Forelimb muscle (tissue), 1 donor: ENCODE results near the gene COMT. TPM values are rescaled to one million over a fixed set of nuclear protein-coding genes. Genes with fewer than 3 reads are reported as not detected.
"Not testable (repeated sequence)": the region's sequence is repeated elsewhere in the genome, so short reads cannot be mapped to it uniquely, and the experiment has no call there.

ENCODE experiments used
- DNase-seq: peaks from one replicate; pipeline ENCODE4 v3.0.0-alpha.2; 2013; ENCODE audit warnings: low read depth
- polyA plus RNA-seq: library from polyadenylated mRNA; unstranded; fragments of 120-200 nt; gene quantifications from one replicate; pipeline ENCODE4 v1.2.1, GENCODE V29; 2013; ENCODE audit not compliant: insufficient read length

Gene COMT
- polyA plus RNA-seq, 1 donor: 90.1 TPM

DNA sequence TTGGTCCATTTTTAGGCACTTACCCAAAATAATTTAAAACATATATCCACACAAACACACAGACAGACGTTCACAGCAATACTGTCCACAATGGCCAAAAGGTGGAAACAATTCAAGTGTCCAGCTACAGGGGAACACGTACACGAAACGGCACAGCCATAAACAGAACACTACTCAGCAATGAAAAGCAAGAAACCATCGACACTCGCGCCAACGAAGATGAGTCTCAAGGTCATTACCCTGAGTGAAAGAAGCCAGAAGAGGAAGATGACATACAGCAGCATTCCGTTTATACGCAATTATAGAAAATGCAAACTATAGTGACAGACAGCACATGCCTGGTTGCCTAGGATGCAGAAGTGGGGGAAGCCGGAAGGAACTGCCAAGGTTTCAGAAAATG lies 13.4 kb upstream of the COMT start:
- no peak for DNase-seq

DNA sequence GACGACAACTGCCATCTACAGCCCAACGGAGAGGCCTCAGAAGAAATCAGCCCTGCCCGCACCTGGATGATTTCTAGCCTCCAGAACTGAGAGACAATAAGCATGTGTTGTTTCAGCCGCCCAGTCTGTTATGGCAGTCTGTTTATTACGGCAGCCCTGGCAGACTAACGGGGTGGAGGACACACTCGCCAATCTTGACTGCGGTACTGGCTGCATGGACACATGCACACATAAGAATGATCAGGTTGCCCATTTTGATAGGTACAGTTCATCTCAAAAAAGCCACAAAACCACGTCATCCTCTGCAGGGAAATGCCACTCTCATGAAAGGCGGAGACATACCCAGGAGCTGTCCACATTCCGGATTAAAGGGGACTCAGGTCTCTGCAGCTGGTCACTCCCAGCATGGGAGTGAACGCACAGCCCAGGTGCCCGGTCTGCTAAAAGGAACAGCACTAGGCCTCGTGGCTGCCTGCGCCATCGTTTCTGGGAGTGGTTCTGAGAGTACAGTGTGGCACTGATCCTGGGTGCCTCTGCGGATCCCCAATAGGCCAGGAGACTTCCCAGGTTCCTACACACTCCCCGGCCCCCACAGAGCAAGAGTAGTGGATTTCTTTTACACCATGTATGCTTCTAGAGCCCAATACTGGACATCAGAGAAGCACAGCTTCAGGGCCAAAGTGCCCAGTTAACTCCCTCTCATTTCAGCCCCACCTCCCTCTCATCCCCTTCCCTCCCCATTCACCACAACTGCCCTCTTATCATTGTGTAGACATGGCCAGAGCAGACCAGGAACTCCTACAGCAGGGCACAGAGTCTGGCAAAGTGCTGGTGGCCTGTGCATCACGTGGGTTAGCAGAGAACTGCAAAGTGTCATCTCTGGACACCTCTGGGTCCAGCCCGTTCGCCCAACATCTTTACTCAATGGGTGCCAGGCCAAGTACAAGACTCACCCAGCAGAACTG lies 11.7 kb upstream of the COMT start:
- DNase-seq: no peak

DNA sequence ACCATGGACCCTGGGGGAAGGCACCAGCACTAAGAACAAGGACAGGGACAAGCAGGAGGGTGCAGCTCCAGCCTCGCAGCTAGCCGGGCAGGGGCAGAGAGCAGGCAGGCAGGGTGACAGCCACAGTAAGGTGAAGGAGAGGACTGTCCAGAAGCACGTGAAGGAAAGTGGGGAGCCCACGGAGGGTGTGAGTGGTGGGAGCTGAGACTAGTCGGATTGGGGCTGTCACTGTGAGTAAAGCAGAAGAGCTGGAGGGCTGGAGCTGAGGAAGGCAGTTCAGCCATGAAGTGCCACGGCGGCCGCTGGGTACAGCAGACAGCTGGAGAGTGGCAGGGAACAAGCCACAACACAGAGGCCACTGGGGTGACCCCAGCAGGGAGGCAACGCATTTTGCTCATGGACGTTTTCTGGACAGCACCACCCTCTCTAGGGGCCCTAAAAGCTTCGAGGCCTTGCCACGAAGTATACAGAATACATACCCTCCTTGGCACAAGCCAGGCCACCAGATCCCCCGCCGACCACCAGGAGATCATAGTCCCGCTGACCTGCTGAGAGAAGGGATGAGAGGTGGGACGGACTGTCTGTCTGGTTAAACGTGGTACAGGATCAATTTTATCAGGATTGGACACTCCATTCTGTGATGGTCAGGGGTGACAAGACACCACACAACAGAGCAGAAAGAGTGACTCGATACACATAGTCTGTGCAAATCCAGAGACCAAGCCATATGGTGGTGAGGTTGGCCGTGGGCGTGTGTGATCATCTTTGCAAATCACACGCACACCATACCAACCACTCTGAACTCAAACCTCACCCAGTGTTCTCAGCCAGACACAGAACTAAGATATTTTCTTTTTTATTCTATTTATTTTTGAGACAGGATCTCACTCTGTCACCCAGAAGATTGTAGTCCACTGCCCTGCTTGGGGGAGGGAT lies 10.8 kb upstream of the COMT start:
- no peak for DNase-seq

DNA sequence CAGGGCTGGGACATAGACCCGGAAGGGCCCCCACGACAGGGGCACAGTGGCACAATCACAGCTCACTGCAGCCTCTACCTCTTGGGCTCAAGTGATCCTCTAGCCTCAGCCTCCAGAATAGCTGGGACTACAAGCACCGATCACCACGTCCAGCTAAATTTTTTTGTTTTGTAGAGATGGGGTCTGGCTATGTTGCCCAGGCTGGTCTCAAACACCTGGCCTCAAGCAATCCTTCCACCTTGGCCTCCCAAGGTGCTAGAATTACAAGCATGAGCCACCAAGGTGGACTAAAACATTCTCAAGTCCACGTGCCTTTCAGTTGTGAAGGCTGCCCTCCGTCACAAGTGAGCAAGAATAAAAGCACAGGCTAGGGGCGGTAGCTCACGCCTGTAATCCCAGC lies 10.1 kb upstream of the COMT start:
- no peak for DNase-seq

DNA sequence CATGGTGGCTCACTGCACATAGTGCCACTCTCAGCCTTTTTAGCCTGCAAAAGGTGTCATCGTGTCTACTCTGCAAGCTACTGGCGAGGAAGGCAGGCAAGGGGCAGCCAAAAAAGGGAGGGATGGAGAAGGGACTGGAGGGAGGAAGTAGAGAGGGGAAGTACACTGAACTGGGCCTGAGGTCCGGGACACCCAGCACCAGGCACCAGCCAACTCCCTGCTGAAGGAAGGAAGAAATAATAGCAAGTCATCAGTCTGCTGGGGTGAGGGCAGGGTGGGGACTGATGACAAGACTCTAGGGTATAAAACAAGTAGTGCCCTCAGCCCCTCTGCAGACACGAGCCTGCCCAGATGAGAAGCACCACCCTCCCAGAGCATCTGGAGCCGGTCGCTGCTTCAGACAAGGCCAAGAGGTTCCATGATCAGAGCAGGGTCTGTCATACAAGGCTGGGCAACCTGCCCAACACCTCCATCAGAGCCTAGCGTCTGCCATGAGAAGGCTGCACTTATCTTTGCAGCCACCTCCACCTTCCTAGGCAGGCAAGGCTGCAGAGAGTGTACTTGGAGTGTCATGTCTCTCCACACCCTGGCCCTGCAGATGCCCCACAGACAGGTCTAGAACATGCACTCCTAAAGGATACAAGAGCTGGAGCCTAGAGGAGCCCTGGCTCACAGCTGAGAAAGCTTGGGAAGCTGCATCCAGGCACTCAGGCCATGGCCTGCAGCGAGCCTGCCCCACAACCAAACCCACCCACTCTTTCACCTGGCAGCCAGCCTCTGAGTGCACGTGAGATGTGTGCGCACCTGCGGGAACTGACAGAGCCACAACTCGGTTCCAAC lies 9.0 kb upstream of the COMT start:
- DNase-seq: no peak

DNA sequence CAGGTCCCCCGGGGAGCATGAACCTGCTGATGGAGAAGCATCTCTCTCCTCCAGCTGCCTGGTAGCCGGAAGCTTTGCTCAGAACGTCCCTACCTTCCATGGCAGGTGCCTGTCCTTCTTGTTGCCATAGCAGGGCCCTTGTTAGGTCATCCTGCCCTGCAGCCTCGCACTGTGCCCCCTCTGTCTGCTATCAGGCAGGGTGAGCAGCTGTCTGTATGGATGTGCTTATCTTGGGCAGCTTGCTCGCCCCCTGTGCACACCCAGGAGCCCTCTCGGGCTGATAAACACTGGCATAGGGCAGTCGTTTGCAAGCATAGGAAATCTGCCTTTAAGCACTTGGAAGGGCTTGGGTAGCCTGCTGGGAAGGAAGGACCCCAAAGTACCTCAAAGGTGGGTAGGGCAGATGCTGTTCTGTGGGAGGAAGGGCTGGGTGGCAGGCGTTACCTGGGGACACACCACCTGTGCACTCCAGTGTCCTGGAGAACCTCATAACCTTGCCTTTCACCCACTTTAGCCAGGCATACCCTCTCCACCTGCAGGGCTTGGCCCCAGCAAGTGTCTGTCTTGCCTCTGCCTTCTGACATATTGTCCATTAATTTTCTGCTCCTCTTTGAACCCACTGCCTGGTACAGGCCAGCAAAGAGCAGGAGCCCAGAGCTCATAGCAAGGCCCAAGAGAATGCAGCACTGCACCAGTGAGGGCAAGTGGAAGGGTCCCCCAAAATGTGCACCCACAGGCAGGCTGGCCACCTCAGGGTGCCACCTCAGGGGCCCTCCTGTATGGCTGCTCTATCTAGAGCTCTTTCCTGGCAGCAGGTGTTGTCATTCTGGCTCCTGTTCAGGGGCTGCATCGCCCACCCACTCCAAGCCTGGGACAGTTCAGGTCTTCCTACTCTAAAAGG lies 8.0 kb upstream of the COMT start:
- no peak for DNase-seq

DNA sequence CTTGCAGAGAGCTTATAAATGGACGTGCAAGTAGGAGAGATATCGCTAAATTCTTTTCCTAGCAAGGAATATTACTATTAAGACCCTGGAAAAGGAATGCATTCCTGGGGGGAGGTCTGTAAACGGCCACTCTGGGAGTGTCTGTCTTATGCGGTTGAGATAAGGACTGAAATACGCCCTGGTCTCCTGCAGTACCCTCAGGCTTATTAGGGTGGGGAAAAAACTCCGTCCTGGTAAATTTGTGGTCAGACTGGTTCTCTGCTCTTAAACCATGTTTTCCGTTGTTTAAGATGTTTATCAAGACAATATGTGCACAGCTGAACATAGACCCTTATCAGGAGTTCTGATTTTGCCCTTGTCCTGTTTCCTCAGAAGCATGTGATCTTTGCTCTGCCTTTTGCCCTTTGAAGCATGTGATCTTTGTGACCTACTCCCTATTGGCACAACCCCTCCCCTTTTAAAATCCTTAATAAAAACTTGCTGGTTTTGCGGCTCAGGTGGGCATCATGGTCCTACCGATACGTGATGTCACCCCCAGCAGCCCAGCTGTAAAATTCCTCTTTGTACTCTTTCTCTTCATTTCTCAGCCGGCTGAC lies 6.4 kb upstream of the COMT start:
- DNase-seq: not testable (repeated sequence)

DNA sequence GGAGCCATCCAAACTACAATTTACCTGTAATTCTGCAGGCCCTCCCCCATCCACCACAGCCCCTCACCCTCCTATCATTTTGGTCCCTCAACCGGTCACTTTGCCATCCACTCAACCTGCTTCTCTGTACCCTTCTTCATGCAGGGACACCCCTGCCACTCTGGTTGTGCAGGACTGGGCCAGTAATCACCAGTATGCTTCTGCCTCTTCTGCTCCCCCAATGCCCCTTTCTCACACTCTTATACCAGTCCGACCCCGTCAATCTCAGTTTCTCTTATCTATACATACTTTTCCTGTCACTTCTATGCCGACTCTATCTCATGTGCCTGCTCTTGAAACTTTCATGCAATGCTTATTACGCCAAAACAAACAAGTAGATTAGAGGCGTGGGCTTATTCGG lies 5.1 kb upstream of the COMT start:
- no peak for DNase-seq

DNA sequence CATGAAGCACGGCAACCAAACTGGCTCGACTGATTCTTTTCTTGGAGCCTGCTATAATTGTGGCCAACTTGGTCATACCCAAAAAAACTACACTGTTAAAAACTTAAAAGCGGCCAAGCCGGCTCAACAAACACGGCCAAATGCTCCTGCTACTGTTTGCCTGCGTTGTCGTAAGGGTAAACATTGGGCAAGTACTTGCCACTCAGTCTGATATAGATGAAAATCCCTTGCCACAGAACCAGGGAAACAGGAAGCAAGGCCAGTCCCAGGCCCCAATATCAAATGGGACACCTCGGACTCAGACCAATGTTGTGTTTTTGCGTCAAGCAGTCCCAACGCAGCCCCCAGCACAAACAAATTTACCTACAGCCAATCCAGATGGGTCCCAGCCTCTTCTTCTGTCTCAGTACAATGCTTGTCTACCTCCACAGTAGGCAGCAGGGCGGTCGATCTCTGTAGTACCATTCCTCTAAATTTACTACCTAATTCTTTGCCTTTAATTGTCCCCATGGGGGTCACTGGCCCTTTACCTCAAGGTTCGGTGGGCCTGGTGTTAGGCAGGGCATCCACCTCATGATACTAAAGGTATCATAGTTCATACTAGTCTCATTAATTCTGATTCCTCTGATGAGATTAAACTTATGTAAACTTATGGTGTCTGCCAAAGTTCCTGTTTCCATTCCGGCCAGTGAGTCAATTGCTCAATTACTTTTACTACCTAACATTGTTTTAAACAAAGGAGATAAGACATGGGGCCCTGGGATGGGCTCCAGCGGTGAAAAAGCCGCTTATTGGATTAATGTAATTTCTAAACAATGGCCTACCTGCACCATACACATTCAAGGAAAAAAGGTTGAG lies 3.7 kb upstream of the COMT start:
- DNase-seq: no peak

DNA sequence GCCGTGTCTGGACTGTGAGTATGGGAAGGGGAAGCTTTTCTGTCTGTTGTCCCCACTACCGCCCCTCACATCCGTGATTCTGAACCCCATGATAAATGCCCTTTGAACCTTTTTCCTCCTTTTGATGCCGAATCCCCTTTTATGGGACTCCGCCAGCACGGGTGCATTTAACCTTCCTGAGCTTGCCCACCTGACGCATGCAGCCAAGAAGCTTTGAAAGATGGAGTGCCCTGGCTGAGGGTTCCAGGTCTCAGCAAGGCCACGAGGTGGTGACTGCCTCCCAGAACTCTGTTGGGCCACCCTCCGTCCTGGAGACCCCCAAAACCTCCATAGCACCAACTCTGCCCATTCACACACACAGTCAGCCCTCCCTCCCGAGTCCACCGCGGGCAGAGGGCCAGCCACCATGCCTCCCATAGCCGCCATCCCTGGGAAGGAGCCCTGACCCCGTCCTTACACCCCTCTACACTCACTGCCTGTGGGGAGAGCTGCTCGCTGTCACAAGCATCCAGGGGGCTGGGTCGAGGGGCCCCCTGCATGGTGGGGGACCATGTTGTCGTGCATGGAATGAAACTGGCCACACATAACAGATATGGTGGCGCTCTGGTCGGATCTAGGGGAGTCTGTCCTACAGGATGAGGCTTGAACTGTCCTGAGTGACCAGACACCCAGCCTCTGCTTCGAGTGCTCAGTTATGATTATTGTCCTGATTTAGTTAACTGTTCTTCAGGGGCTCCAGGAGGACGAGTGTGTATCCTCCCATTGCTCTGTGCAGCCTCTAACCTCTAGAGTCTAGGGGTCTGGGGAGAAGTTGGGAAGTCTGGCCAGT lies 822 bp upstream of the COMT start:
- no peak for DNase-seq

DNA sequence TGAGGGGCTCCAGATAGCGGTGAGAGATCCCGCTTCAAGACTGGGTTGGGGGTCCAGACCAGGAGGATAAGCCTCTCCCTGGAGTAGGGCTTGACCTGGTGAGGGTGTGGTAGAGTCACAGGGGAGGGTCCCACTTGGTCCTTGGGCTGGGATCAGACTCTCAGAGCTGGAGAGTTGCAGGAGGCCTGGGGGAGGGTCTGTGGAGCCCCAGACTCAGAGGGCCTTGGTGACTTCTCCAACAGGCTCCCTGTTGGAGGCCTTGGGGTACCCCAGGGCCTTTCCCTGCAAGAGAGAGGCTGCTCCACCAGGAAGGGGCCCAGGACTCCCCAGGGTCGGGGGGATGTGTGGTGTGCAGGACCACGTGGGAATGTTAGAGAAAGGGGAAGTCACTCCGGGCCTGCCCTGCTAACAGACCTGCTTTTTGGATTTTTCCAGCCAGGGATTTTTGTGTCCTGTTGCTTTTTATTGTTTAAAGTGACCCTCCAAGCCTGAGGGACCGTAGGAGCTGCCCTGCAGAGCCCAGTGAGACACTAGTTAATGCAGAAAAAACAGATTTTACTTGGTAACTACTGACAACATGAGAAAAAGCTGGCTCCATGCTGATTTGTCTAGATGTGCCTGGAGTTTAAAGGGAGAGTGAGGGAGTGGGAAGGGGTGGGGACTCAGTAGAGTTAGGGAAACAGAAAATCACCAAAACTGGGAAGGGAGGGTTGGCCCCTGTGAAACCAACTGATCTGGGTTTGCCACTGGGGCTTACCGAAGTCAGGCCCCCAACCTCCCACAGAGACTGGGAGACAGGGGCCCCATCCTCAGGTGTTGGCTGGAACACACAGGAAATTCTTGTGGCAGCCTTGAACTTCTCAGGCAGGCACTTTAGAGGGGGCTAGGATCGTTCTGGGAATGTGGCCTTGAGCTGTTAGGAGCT lies 847 bp downstream of the COMT start:
- DNase-seq: peak; percentile 72

DNA sequence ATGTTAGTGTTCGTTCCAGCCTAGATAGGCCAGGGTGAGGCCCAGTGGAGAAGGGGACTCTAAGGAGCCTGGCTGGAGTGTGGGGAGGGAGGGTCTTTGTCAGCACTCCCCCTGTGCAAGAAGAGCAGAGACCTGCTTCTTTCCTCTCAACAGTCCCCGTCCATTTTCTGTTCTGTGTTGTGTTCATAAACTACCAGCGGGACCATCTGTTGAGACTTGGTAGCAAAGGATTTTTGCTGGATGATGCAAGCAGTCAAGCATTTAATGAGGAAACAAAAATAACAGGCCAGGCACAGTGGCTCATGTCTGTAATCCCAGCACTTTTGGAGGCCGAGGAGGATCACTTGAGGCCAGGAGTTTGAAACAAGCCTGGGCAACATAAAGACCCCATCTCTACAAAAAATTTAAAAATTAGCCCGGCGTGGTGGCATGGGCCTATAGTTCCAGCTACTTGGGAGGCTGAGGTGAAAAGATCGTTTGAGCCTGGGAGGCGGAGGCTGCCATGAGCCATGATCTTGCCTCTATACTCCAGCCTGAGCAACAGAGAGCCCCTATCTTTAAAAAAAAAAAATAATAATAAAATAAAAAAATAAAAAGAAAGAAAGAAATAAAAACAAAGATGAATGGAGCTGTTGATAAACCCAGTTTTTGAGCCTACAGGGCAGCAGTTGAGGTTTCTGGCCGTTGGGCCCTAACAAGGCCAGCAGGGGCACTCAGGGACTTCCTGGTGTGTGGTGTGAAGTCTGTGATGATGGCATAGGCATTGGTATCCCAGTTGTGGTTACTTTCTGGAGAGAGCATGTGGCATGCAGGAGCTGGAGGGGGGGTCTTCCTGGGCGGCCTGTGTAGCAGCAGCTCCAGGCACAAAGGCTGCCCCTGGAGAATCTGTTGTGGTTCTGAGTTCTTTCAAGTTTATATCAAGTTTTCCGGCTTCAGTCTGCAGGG lies 1.8 kb downstream of the COMT start:
- peak; percentile 52 for DNase-seq

DNA sequence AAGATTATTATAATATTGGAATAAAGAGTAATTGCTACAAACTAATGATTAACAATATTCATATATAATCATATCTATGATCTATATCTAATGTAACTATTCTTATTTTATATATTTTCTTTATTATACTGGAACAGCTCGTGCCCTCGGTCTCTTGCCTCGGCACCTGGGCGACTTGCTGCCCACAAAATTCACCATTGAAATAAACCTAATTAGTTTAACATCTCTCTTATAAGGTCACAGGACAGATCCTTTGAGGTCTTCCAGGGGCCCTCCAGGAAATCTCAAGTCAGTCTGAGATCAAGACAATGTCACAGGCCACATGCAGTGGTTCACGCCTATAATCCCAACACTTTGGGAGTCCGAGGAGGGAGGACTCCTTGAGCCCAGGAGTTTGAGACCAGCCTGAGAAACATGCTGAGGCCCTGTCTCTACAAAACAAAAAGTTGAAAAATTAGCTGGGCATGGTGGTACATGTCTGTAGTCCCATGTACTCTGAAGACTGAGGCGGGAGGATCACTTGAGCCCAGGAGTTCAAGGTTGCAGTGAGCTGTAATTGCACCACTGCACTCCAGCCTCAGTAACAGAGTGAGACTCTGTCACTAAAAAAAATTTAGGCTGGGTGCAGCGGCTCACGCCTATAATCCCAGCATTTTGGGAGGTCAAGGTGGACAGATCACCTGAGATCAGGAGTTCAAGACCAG lies 6.6 kb downstream of the COMT start:
- no peak for DNase-seq

DNA sequence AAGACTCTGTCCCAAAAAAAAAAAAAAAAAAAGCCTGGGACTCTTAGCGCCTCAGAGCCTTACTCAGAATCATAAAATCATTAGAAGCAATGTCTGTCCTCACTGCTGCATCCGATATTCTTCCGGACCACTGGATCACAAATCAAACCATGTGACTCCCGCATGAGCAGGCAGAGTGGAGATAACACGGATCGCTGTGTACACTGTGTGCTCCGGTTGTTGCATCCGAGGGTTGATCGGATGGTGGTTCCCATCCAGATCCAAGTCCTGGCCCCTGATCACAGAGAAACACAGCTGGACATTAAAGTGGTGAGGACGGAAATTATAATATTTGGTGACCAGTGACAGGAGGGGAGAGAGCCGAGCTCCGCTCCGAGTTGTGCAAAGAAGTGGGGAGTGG lies 9.8 kb downstream of the COMT start:
- DNase-seq: no peak
